Stimulated activated naive CD8-positive, alpha-beta T cell treated with anti-CD3 and anti-CD28 coated beads, Interleukin-15, Interleukin-2, amounts not matched to agents 100 ng/mL and 50 ng/mL, for 24 hours (primary cell): ENCODE results near the gene MAP3K19.
A peak's percentile ranks its signal among the peaks of the same experiment; 100 is the strongest.
"Not testable (repeated sequence)": the region's sequence is repeated elsewhere in the genome, so short reads cannot be mapped to it uniquely, and the experiment has no call there.

Experiments used
- H3K27ac Mint-ChIP-seq: one replicate; pipeline ENCODE4 v1.8.0; 2021; ENCODE audit warnings: mild to moderate bottlenecking, mixed read lengths
- H3K27me3 Mint-ChIP-seq: one replicate; pipeline ENCODE4 v1.8.0; 2021; ENCODE audit warnings: mixed read lengths
- H3K36me3 Mint-ChIP-seq: one replicate; pipeline ENCODE4 v1.8.0; 2021; ENCODE audit warnings: low read depth, mixed read lengths
- H3K4me1 Mint-ChIP-seq: one replicate; pipeline ENCODE4 v1.8.0; 2021; ENCODE audit warnings: low read depth, mixed read lengths
- H3K4me3 Mint-ChIP-seq: one replicate; pipeline ENCODE4 v1.8.0; 2021; ENCODE audit warnings: mild to moderate bottlenecking, mixed read lengths
- H3K9me3 Mint-ChIP-seq: one replicate; pipeline ENCODE4 v1.8.0; 2021; ENCODE audit warnings: mixed read lengths

Gene MAP3K19

GRCh38 chr2:135047300-135047699 is at the start of gene MAP3K19:
Gene MAP3K19, minus strand, starts transcription at chr2:135047447. Its CDS starts 22,800 bp downstream, at chr2:135024647.
- H3K4me3 Mint-ChIP-seq = no peak within 1 kb of the TSS
- H3K27me3 Mint-ChIP-seq = peaks cover 4% of the 10 kb centered on the region
- H3K9me3 Mint-ChIP-seq = no peaks in the 10 kb centered on the region
- peaks cover 12% of the 10 kb centered on the region for H3K4me1 Mint-ChIP-seq
- H3K36me3 Mint-ChIP-seq = peaks cover 1% of the 10 kb centered on the region
- H3K27ac Mint-ChIP-seq = no peak within 1 kb of the TSS

GRCh38 chr2:135096665-135097446 is 49.6 kb upstream of the MAP3K19 start:
- H3K4me1 Mint-ChIP-seq = peaks cover 13% of the 10 kb centered on the region
- no peaks in the 10 kb centered on the region for H3K9me3 Mint-ChIP-seq
- H3K36me3 Mint-ChIP-seq = peaks cover 56% of the 10 kb centered on the region
- H3K27ac Mint-ChIP-seq = no peak overlapping the region
- H3K4me3 Mint-ChIP-seq = no peak overlapping the region
- no peaks in the 10 kb centered on the region for H3K27me3 Mint-ChIP-seq

- H3K36me3 Mint-ChIP-seq = peaks cover 54% of the 10 kb centered on the region
These were observed 48.3 kb upstream of the MAP3K19 start for GRCh38 chr2:135095591-135095990.

GRCh38 chr2:135094508-135094907 is 47.3 kb upstream of the MAP3K19 start:
- Mint-ChIP-seq H3K4me3 (no peak overlapping the region), H3K27me3 (no peaks in the 10 kb centered on the region), H3K9me3 (peaks cover 2% of the 10 kb centered on the region), H3K4me1 (peaks cover 12% of the 10 kb centered on the region), H3K27ac (no peak overlapping the region), H3K36me3 (peaks cover 55% of the 10 kb centered on the region)

More at GRCh38 chr2:135095591-135095990, 48.3 kb upstream of the MAP3K19 start:
- no peaks in the 10 kb centered on the region for H3K27me3 Mint-ChIP-seq
- no peak overlapping the region for H3K4me3 Mint-ChIP-seq
- H3K27ac Mint-ChIP-seq = no peak overlapping the region
- H3K9me3 Mint-ChIP-seq = no peaks in the 10 kb centered on the region
- H3K4me1 Mint-ChIP-seq = peaks cover 13% of the 10 kb centered on the region

GRCh38 chr2:135093670-135094330 is 46.6 kb upstream of the MAP3K19 start:
- Mint-ChIP-seq H3K4me1 (peaks cover 7% of the 10 kb centered on the region), H3K4me3 (no peak overlapping the region), H3K9me3 (peaks cover 3% of the 10 kb centered on the region), H3K27me3 (no peaks in the 10 kb centered on the region), H3K36me3 (peaks cover 56% of the 10 kb centered on the region), H3K27ac (no peak overlapping the region)

- Mint-ChIP-seq H3K27ac (peak overlapping the region; percentile 0), H3K4me3 (no peak overlapping the region), H3K9me3 (peaks cover 3% of the 10 kb centered on the region), H3K4me1 (peaks cover 7% of the 10 kb centered on the region), H3K36me3 (peaks cover 59% of the 10 kb centered on the region), H3K27me3 (no peaks in the 10 kb centered on the region)
These were observed 45.9 kb upstream of the MAP3K19 start for GRCh38 chr2:135093193-135093592.

GRCh38 chr2:135091681-135092080 is 44.4 kb upstream of the MAP3K19 start:
- Mint-ChIP-seq H3K4me1 (peaks cover 7% of the 10 kb centered on the region), H3K36me3 (peaks cover 60% of the 10 kb centered on the region), H3K9me3 (peaks cover 3% of the 10 kb centered on the region), H3K4me3 (no peak overlapping the region), H3K27ac (no peak overlapping the region), H3K27me3 (no peaks in the 10 kb centered on the region)

- H3K27me3 Mint-ChIP-seq, H3K9me3 Mint-ChIP-seq, H3K27ac Mint-ChIP-seq, H3K4me3 Mint-ChIP-seq: not testable (repeated sequence)
- peaks cover 18% of the 10 kb centered on the region for H3K4me1 Mint-ChIP-seq
- H3K36me3 Mint-ChIP-seq = peaks cover 63% of the 10 kb centered on the region
These were observed 42.4 kb upstream of the MAP3K19 start for GRCh38 chr2:135089597-135089996.

GRCh38 chr2:135086222-135086621 is 39.0 kb upstream of the MAP3K19 start:
- H3K4me3 Mint-ChIP-seq = no peak overlapping the region
- H3K27ac Mint-ChIP-seq = no peak overlapping the region
- no peaks in the 10 kb centered on the region for H3K27me3 Mint-ChIP-seq
- H3K9me3 Mint-ChIP-seq = peaks cover 3% of the 10 kb centered on the region
- H3K4me1 Mint-ChIP-seq = peaks cover 21% of the 10 kb centered on the region
- H3K36me3 Mint-ChIP-seq = peaks cover 55% of the 10 kb centered on the region

- no peaks in the 10 kb centered on the region for H3K27me3 Mint-ChIP-seq
- no peak overlapping the region for H3K27ac Mint-ChIP-seq
- no peak overlapping the region for H3K4me3 Mint-ChIP-seq
- H3K9me3 Mint-ChIP-seq = peaks cover 10% of the 10 kb centered on the region
- H3K36me3 Mint-ChIP-seq = peaks cover 70% of the 10 kb centered on the region
- peaks cover 23% of the 10 kb centered on the region for H3K4me1 Mint-ChIP-seq
These were observed 31.2 kb upstream of the MAP3K19 start for GRCh38 chr2:135078417-135078816.

- Mint-ChIP-seq H3K27ac (no peak overlapping the region), H3K36me3 (peaks cover 68% of the 10 kb centered on the region), H3K4me1 (peaks cover 23% of the 10 kb centered on the region), H3K27me3 (no peaks in the 10 kb centered on the region), H3K4me3 (no peak overlapping the region), H3K9me3 (peaks cover 22% of the 10 kb centered on the region)
These were observed 29.3 kb upstream of the MAP3K19 start for GRCh38 chr2:135076556-135076955.

GRCh38 chr2:135074216-135074615 is 27.0 kb upstream of the MAP3K19 start:
- peaks cover 24% of the 10 kb centered on the region for H3K4me1 Mint-ChIP-seq
- H3K27ac Mint-ChIP-seq = no peak overlapping the region
- peaks cover 24% of the 10 kb centered on the region for H3K9me3 Mint-ChIP-seq
- no peaks in the 10 kb centered on the region for H3K27me3 Mint-ChIP-seq
- H3K4me3 Mint-ChIP-seq = no peak overlapping the region
- H3K36me3 Mint-ChIP-seq = peaks cover 69% of the 10 kb centered on the region

- H3K27me3 Mint-ChIP-seq = no peaks in the 10 kb centered on the region
- no peak overlapping the region for H3K4me3 Mint-ChIP-seq
- H3K9me3 Mint-ChIP-seq = peaks cover 23% of the 10 kb centered on the region
- H3K36me3 Mint-ChIP-seq = peaks cover 68% of the 10 kb centered on the region
- H3K4me1 Mint-ChIP-seq = peaks cover 26% of the 10 kb centered on the region
- H3K27ac Mint-ChIP-seq = no peak overlapping the region
These were observed 25.1 kb upstream of the MAP3K19 start for GRCh38 chr2:135072125-135072997.

- Mint-ChIP-seq H3K4me1 (peaks cover 66% of the 10 kb centered on the region), H3K4me3 (no peak overlapping the region), H3K27ac (no peak overlapping the region), H3K9me3 (peaks cover 16% of the 10 kb centered on the region), H3K36me3 (peaks cover 83% of the 10 kb centered on the region), H3K27me3 (no peaks in the 10 kb centered on the region)
These were observed 19.5 kb upstream of the MAP3K19 start for GRCh38 chr2:135066710-135067109.

GRCh38 chr2:135064149-135064548 is 16.9 kb upstream of the MAP3K19 start:
- Mint-ChIP-seq H3K4me3 (no peak overlapping the region), H3K9me3 (peaks cover 5% of the 10 kb centered on the region), H3K27ac (peak overlapping the region; percentile 51), H3K27me3 (no peaks in the 10 kb centered on the region), H3K36me3 (peaks cover 86% of the 10 kb centered on the region), H3K4me1 (peaks cover 67% of the 10 kb centered on the region)
